ENCODE results near the gene SYT15. TPM values are rescaled to one million over a fixed set of nuclear protein-coding genes. Genes with fewer than 3 reads are reported as not detected.
A peak's percentile ranks its signal among the peaks of the same experiment; 100 is the strongest.

Gene SYT15
- total RNA-seq, 1 experiment from 2014 or later, result 0.59 TPM

DNA sequence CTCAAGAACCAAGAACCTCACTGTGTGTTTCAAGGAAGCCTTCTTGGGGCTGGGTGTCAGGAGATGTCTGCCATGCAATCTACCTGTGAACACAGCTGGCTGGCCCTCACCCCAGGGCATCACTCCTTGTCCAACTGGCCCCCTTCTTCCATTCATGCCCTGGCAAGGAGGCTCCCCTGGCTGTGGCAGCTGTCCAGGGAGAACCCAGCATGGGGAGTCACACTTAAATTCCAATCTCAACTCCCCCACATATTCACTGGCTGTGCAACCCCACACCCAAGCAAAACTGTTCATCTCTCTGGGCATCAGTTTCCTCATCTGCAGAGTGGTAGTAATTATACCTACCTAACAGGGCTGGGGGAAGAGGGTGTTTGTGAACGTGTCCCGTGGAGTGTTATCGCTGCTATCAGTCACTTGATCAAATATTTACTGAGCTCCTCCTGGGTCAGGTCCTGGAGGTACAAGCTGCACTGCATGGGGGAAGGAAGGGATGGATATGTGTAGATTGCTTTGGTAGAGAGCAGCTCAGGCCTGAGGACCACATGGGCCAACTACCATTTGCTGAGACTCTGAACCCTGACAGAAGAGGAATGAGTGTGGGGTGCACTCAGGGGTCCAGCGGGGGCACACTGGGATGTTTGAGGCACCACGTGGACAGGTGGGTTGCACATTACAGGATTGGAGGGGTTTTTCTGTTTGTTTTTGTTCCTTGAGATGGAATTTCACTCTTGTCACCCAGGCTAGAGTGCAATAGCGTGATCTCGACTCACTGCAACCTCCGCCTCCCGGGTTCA lies 20.3 kb upstream of the SYT15 start:
- no peak overlapping the region for H4K91ac ChIP-seq (ENCODE audit: insufficient read length, low read depth, low read length)
- no peak overlapping the region for H2BK12ac ChIP-seq (ENCODE audit: insufficient read length, low read depth, low read length)
- H4K5ac ChIP-seq (ENCODE audit: insufficient read length, low read depth, low read length), result no peak overlapping the region
- H3K23ac ChIP-seq (ENCODE audit: insufficient read length, low read depth, low read length), result no peak overlapping the region
- no peak overlapping the region for H3K9ac ChIP-seq (ENCODE audit: extremely low read depth, insufficient read length, low read length)
- DNase-seq, result peak; percentile 26
- no peak overlapping the region for H3K14ac ChIP-seq (ENCODE audit: insufficient read depth, low read length)
- no peaks in the 10 kb centered on the region for H3K79me2 ChIP-seq (ENCODE audit: insufficient read depth, low read length)
- no peak overlapping the region for H2AK5ac ChIP-seq (ENCODE audit: insufficient read length, low read length)
- no CpG with 5 or more reads among the region's 9 CpGs for WGBS (ENCODE audit: extremely low coverage, insufficient read length, low lambda C conversion rate)
- H3K4me1 ChIP-seq (ENCODE audit: insufficient read depth, low read length), result peaks cover 4% of the 10 kb centered on the region; the same call in 1 of the 2 replicates
- peaks cover 14% of the 10 kb centered on the region for H3K23me2 ChIP-seq (ENCODE audit: insufficient read length, low read depth, low read length, poor library complexity, severe bottlenecking)
- no peak overlapping the region for H3K56ac ChIP-seq (ENCODE audit: insufficient read length, low read depth, low read length)
- TF ChIP-seq, protein P1, sequence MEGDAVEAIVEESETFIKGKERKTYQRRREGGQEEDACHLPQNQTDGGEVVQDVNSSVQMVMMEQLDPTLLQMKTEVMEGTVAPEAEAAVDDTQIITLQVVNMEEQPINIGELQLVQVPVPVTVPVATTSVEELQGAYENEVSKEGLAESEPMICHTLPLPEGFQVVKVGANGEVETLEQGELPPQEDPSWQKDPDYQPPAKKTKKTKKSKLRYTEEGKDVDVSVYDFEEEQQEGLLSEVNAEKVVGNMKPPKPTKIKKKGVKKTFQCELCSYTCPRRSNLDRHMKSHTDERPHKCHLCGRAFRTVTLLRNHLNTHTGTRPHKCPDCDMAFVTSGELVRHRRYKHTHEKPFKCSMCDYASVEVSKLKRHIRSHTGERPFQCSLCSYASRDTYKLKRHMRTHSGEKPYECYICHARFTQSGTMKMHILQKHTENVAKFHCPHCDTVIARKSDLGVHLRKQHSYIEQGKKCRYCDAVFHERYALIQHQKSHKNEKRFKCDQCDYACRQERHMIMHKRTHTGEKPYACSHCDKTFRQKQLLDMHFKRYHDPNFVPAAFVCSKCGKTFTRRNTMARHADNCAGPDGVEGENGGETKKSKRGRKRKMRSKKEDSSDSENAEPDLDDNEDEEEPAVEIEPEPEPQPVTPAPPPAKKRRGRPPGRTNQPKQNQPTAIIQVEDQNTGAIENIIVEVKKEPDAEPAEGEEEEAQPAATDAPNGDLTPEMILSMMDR (conservative IDR thresholded peaks at IDR 0.05), result no peak
- peaks cover 3 to 4% of the 10 kb centered on the region in 2 experiments; a peak in 3 of 4 replicates for H3K4me1 Mint-ChIP-seq
- H3K9me3 Mint-ChIP-seq, result no peaks in the 10 kb centered on the region
- no peaks in the 10 kb centered on the region for H3K36me3 Mint-ChIP-seq (ENCODE audit: insufficient read depth in 1 of 3, low read depth in 3 of 3)
- no peak overlapping the region for H3K4ac ChIP-seq (ENCODE audit: low read depth, low read length)
- H4K8ac ChIP-seq (replicated peaks; ENCODE audit: insufficient read length, low read depth, low read length), result no peak overlapping the region
- no peaks in the 10 kb centered on the region for H3K27me3 Mint-ChIP-seq (ENCODE audit: low read depth)
- no peaks in the 10 kb centered on the region for H3K79me1 ChIP-seq (ENCODE audit: insufficient read depth, low read depth, low read length, poor library complexity, severe bottlenecking)
- no peaks in the 10 kb centered on the region for H4K20me1 ChIP-seq (ENCODE audit: control insufficient read depth, insufficient read depth, insufficient read length)
- H2BK5ac ChIP-seq (ENCODE audit: insufficient read length, low read length), result no peak overlapping the region
- no peak overlapping the region for H3K18ac ChIP-seq (ENCODE audit: insufficient read length, low read depth, low read length)
- no peak overlapping the region for H3K27ac ChIP-seq (ENCODE audit: insufficient read length, low read depth, low read length)
- no peaks in the 10 kb centered on the region for H3K9me3 ChIP-seq (ENCODE audit: control insufficient read depth, low read depth, low read length)
- no peak overlapping the region for H3K27ac Mint-ChIP-seq
- H3K4me2 ChIP-seq (ENCODE audit: insufficient read depth, insufficient read length, low read length), result no peak overlapping the region
- no peak overlapping the region for H2AFZ ChIP-seq (ENCODE audit: low read length)
- H2BK20ac ChIP-seq (ENCODE audit: low read depth, low read length, poor library complexity, severe bottlenecking), result no peak overlapping the region
- no peak overlapping the region for H2BK15ac ChIP-seq (ENCODE audit: low read depth, low read length)
- no peak overlapping the region; a peak in 1 of 5 replicates for H3K4me3 Mint-ChIP-seq
- H3K27me3 ChIP-seq (ENCODE audit: insufficient read depth, low read length), result peaks cover 2% of the 10 kb centered on the region; the same call in 1 of the 2 replicates
- no peak overlapping the region for H2BK120ac ChIP-seq (ENCODE audit: low read depth, low read length, poor library complexity, severe bottlenecking)
- H3T11ph ChIP-seq (ENCODE audit: low read length), result no peak overlapping the region
